Astrocyte (in vitro differentiated cells and primary cell): ENCODE data around the gene MRTFB. TPM values are rescaled to one million over a fixed set of nuclear protein-coding genes. Genes with fewer than 3 reads are reported as not detected.

ENCODE experiments used
- DNase-seq: peaks from one replicate; pipeline ENCODE4 v3.0.0-alpha.2; 2010; ENCODE audit warnings: low read depth
- FAIRE-seq: peaks from 2 replicates; lab custom pipeline; 2011; peaks lifted over from hg19 to GRCh38; lab: Jason Lieb, UNC
- H2AFZ ChIP-seq: 2 replicates; pipeline ENCODE4 v1.6.0; 2012; ENCODE audit warnings: low read depth, low read length, inconsistent platforms
- H3K27ac ChIP-seq: 2 replicates; pipeline ENCODE4 v1.5.1; 2011; ENCODE audit warnings: low read depth, low read length, inconsistent platforms
- H3K27me3 ChIP-seq: 2 replicates; pipeline ENCODE4 v1.6.0; 2011; ENCODE audit warnings: low read length, inconsistent platforms; ENCODE audit not compliant: insufficient read depth
- H3K36me3 ChIP-seq: 2 replicates; pipeline ENCODE4 v1.5.1; 2011; ENCODE audit warnings: low read length, inconsistent platforms; ENCODE audit not compliant: insufficient read depth
- H3K4me1 ChIP-seq: 2 replicates; pipeline ENCODE4 v1.5.1; 2011; ENCODE audit warnings: low read length, inconsistent platforms; ENCODE audit not compliant: insufficient read depth
- H3K4me2 ChIP-seq: 2 replicates; pipeline ENCODE4 v1.6.0; 2012; ENCODE audit warnings: low read length, inconsistent platforms
- H3K4me3 ChIP-seq: 2 replicates; pipeline ENCODE4 v1.5.1; 2011; ENCODE audit warnings: low read depth, mild to moderate bottlenecking, low read length, inconsistent platforms; ENCODE audit not compliant: insufficient read depth
- H3K79me2 ChIP-seq: 2 replicates; pipeline ENCODE4 v1.6.0; 2012; ENCODE audit warnings: mild to moderate bottlenecking, low read length, inconsistent platforms; ENCODE audit not compliant: insufficient read depth
- H3K9ac ChIP-seq: 2 replicates; pipeline ENCODE4 v1.6.0; 2012; ENCODE audit warnings: mild to moderate bottlenecking, low read length, inconsistent platforms
- H3K9me3 ChIP-seq: 2 replicates; pipeline ENCODE4 v1.5.1; 2012; ENCODE audit warnings: low read depth, mild to moderate bottlenecking, low read length, inconsistent platforms; ENCODE audit not compliant: insufficient read depth
- H4K20me1 ChIP-seq: 2 replicates; pipeline ENCODE4 v1.6.0; 2012; ENCODE audit warnings: low read length, inconsistent platforms; ENCODE audit not compliant: insufficient read depth
- H3K27ac Mint-ChIP-seq: one replicate; pipeline ENCODE4 v1.8.0; 2021; ENCODE audit warnings: mild to moderate bottlenecking, mixed read lengths; ENCODE audit not compliant: unreplicated experiment
- H3K27me3 Mint-ChIP-seq: one replicate; pipeline ENCODE4 v1.8.0; 2021; ENCODE audit warnings: low read depth, mixed read lengths; ENCODE audit not compliant: unreplicated experiment
- H3K36me3 Mint-ChIP-seq: one replicate; pipeline ENCODE4 v1.8.0; 2021; ENCODE audit warnings: low read depth, mixed read lengths; ENCODE audit not compliant: unreplicated experiment
- H3K4me1 Mint-ChIP-seq: one replicate; pipeline ENCODE4 v1.8.0; 2021; ENCODE audit warnings: low read depth, mixed read lengths; ENCODE audit not compliant: unreplicated experiment
- H3K4me3 Mint-ChIP-seq: one replicate; pipeline ENCODE4 v1.8.0; 2021; ENCODE audit warnings: mild to moderate bottlenecking, moderate library complexity, mixed read lengths; ENCODE audit not compliant: unreplicated experiment
- H3K9me3 Mint-ChIP-seq: one replicate; pipeline ENCODE4 v1.8.0; 2021; ENCODE audit warnings: mild to moderate bottlenecking, mixed read lengths; ENCODE audit not compliant: unreplicated experiment
- CTCF ChIP-seq: IDR thresholded peaks from 2 replicates; pipeline ENCODE4 v1.5.1; 2011; ENCODE audit warnings: low read depth, mild to moderate bottlenecking, inconsistent platforms, low read length, moderate library complexity; ENCODE audit not compliant: insufficient read depth
- EZH2 ChIP-seq: IDR thresholded peaks from 2 replicates; pipeline ENCODE4 v1.6.1; 2012; ENCODE audit warnings: mild to moderate bottlenecking, low read length, inconsistent platforms; ENCODE audit not compliant: insufficient read depth
- total RNA-seq: library from RNA; stranded (reverse); gene quantifications from 2 replicates; pipeline ENCODE4 v1.2.1, GENCODE V29; 2021

The MRTFB gene
- total RNA-seq, 1 donor from 2014 or later: 32.5 TPM

- no peak overlapping the region for H3K4me2 ChIP-seq
- peaks cover 12% of the 10 kb centered on the region for H3K36me3 ChIP-seq
- no peak overlapping the region for H2AFZ ChIP-seq
- Mint-ChIP-seq H3K9me3 (no peaks in the 10 kb centered on the region), H3K36me3 (peaks cover 8% of the 10 kb centered on the region), H3K4me1 (peaks cover 12% of the 10 kb centered on the region), H3K4me3 (no peak overlapping the region), H3K27ac (no peak overlapping the region), H3K27me3 (no peaks in the 10 kb centered on the region)
- FAIRE-seq: no peak
- no peak for TF ChIP-seq CTCF
- TF ChIP-seq EZH2: no peak
- H3K9me3 ChIP-seq: no peaks in the 10 kb centered on the region
- no peak overlapping the region for H3K9ac ChIP-seq
- no peak overlapping the region for H3K27ac ChIP-seq
- H3K27me3 ChIP-seq: no peaks in the 10 kb centered on the region
- H3K4me3 ChIP-seq: no peak overlapping the region
- no peaks in the 10 kb centered on the region for H4K20me1 ChIP-seq
- H3K4me1 ChIP-seq: no peaks in the 10 kb centered on the region
- H3K79me2 ChIP-seq: no peaks in the 10 kb centered on the region
- no peak for DNase-seq
These were observed 170.5 kb downstream of the MRTFB start for GRCh38 chr16:14241631-14242030.

- H3K27ac ChIP-seq: no peak overlapping the region
- H3K4me2 ChIP-seq: no peak overlapping the region
- Mint-ChIP-seq H3K4me3 (no peak overlapping the region), H3K36me3 (peaks cover 10% of the 10 kb centered on the region), H3K4me1 (peaks cover 12% of the 10 kb centered on the region), H3K27ac (no peak overlapping the region), H3K9me3 (no peaks in the 10 kb centered on the region), H3K27me3 (no peaks in the 10 kb centered on the region)
- no peaks in the 10 kb centered on the region for H3K79me2 ChIP-seq
- TF ChIP-seq EZH2: no peak
- no peak for TF ChIP-seq CTCF
- H3K36me3 ChIP-seq: peaks cover 12% of the 10 kb centered on the region
- no peak overlapping the region for H3K4me3 ChIP-seq
- H2AFZ ChIP-seq: no peak overlapping the region
- no peaks in the 10 kb centered on the region for H3K4me1 ChIP-seq
- H3K27me3 ChIP-seq: no peaks in the 10 kb centered on the region
- H3K9me3 ChIP-seq: no peaks in the 10 kb centered on the region
- H3K9ac ChIP-seq: no peak overlapping the region
- no peaks in the 10 kb centered on the region for H4K20me1 ChIP-seq
- FAIRE-seq (no peak), DNase-seq (no peak)
These were observed 171.7 kb downstream of the MRTFB start for GRCh38 chr16:14242769-14243168.

- H2AFZ ChIP-seq: no peak overlapping the region
- no peaks in the 10 kb centered on the region for H3K4me1 ChIP-seq
- FAIRE-seq (no peak), DNase-seq (peak; percentile 26)
- no peak overlapping the region for H3K27ac ChIP-seq
- Mint-ChIP-seq H3K27ac (no peak overlapping the region), H3K36me3 (peaks cover 10% of the 10 kb centered on the region), H3K27me3 (no peaks in the 10 kb centered on the region), H3K4me1 (peaks cover 16% of the 10 kb centered on the region), H3K4me3 (no peak overlapping the region), H3K9me3 (no peaks in the 10 kb centered on the region)
- TF ChIP-seq EZH2: no peak
- no peak for TF ChIP-seq CTCF
- H4K20me1 ChIP-seq: no peaks in the 10 kb centered on the region
- no peaks in the 10 kb centered on the region for H3K27me3 ChIP-seq
- H3K9me3 ChIP-seq: no peaks in the 10 kb centered on the region
- H3K9ac ChIP-seq: no peak overlapping the region
- no peak overlapping the region for H3K4me2 ChIP-seq
- H3K4me3 ChIP-seq: no peak overlapping the region
- H3K36me3 ChIP-seq: peaks cover 10% of the 10 kb centered on the region
- no peaks in the 10 kb centered on the region for H3K79me2 ChIP-seq
These were observed 173.3 kb downstream of the MRTFB start for GRCh38 chr16:14244196-14245010.
